Thyroid gland (tissue), 4 donors: ENCODE results near the gene BACE1.

ENCODE experiments used
- CTCF ChIP-seq, 6 experiments: fragments of 200-600 bp in 3 of 6; fragments of 450-650 bp in 3 of 6; sonication (generic) in 3 of 6; IDR thresholded peaks; one replicate each; pipeline ENCODE4 v1.5.1; 2016 to 2019; ENCODE audit warnings: antibody characterized with exemption in 6 of 6, mild to moderate bottlenecking in 2 of 6, inconsistent platforms in 1 of 6, moderate library complexity in 1 of 6
- POLR2A ChIP-seq, 2 donors: fragments of 450-650 bp; IDR thresholded peaks; one replicate each; pipeline ENCODE4 v1.6.1; 2017; ENCODE audit warnings: antibody characterized with exemption in 2 of 2, mild to moderate bottlenecking in 2 of 2, moderate library complexity in 1 of 2

GRCh38 chr11:117279711-117280376, 36.2 kb downstream of the BACE1 start:
- TF ChIP-seq CTCF (IDR thresholded peaks at IDR 0.05) (no peak), POLR2A (IDR thresholded peaks at IDR 0.05) (no peak)
